ENCODE results near the gene ST6GAL1. TPM values are rescaled to one million over a fixed set of nuclear protein-coding genes. Genes with fewer than 3 reads are reported as not detected.
A peak's percentile ranks its signal among the peaks of the same experiment; 100 is the strongest.

ST6GAL1 gene
- polyA plus RNA-seq, 3 donors = 19.0 to 24.4 (median 20.5) TPM

GRCh38 chr3:186997473-186997939 lies 67.2 kb downstream of the ST6GAL1 start:
- no peak for DNase-seq
- Histone ChIP-seq H3K9me3 (replicated peaks in 1 of 2; ENCODE audit: control insufficient read depth in 1 of 2, insufficient read depth in 1 of 2, low read length in 2 of 2) (peaks cover 0 to 2% of the 10 kb centered on the region in 2 donors), H3K27me3 (ENCODE audit: control insufficient read depth in 2 of 2, insufficient read depth in 2 of 2, low read length in 2 of 2) (no peaks in the 10 kb centered on the region), H3K4me1 (ENCODE audit: control insufficient read depth in 1 of 2, insufficient read depth in 2 of 2, low read length in 2 of 2) (peaks cover 47 to 48% of the 10 kb centered on the region in 2 donors), H3K36me3 (replicated peaks in 1 of 2; ENCODE audit: control insufficient read depth in 1 of 2, insufficient read depth in 2 of 2, low read length in 2 of 2) (peaks cover 0 to 6% of the 10 kb centered on the region in 2 donors), H3K4me2 (replicated peaks; ENCODE audit: extremely low read depth, low read length, poor library complexity, severe bottlenecking) (no peak overlapping the region), H3K9ac (ENCODE audit: insufficient read depth, low read length, poor library complexity, severe bottlenecking) (no peak overlapping the region), H3K4me3 (replicated peaks in 1 of 3; ENCODE audit: low read depth in 2 of 3, low read length in 3 of 3) (no peak overlapping the region), H4K20me1 (ENCODE audit: insufficient read depth, low read length) (no peaks in the 10 kb centered on the region), H2AFZ (ENCODE audit: insufficient read depth, low read depth, low read length, poor library complexity, severe bottlenecking) (no peak overlapping the region), H3K79me2 (ENCODE audit: insufficient read depth, low read length) (peaks cover 5% of the 10 kb centered on the region), H3K27ac (ENCODE audit: low read depth in 1 of 2, low read length in 2 of 2) (peak overlapping the region; percentile 5 to 29)
- Mint-ChIP-seq H3K9me3 (peaks cover 0 to 8% (median under 1%) of the 10 kb centered on the region in 7 donors), H3K4me1 (peaks cover 46% of the 10 kb centered on the region), H3K27me3 (ENCODE audit: low read depth in 3 of 3) (no peaks in the 10 kb centered on the region), H3K36me3 (peaks cover 14 to 21% of the 10 kb centered on the region in 2 donors), H3K4me3 (no peak overlapping the region), H3K27ac (peak overlapping the region in 5 of 7 donors; percentile 45 to 69 (median 60))
- WGBS (ENCODE audit: insufficient coverage) = 84% methylated on average over 9 of the region's 10 CpGs
- intact Hi-C loops (cut with micrococcal nuclease) = no loop called here
- TF ChIP-seq CTCF (IDR thresholded peaks at IDR 0.05) = no peak

GRCh38 chr3:186998937-186999368 lies 68.6 kb downstream of the ST6GAL1 start:
- no peak overlapping the region for H3K4me2 ChIP-seq (replicated peaks; ENCODE audit: extremely low read depth, low read length, poor library complexity, severe bottlenecking)
- H3K36me3 ChIP-seq (replicated peaks in 1 of 2; ENCODE audit: control insufficient read depth in 1 of 2, insufficient read depth in 2 of 2, low read length in 2 of 2) = peaks cover 0 to 6% of the 10 kb centered on the region in 2 donors
- peaks cover 0 to 2% of the 10 kb centered on the region in 2 donors for H3K9me3 ChIP-seq (replicated peaks in 1 of 2; ENCODE audit: control insufficient read depth in 1 of 2, insufficient read depth in 1 of 2, low read length in 2 of 2)
- peaks cover 16 to 17% of the 10 kb centered on the region in 2 donors for H3K36me3 Mint-ChIP-seq
- intact Hi-C loops (cut with micrococcal nuclease) = no loop called here
- H3K4me1 Mint-ChIP-seq = peaks cover 43% of the 10 kb centered on the region
- H3K27me3 Mint-ChIP-seq (ENCODE audit: low read depth in 3 of 3) = no peaks in the 10 kb centered on the region
- H3K4me1 ChIP-seq (ENCODE audit: control insufficient read depth in 1 of 2, insufficient read depth in 2 of 2, low read length in 2 of 2) = peaks cover 40 to 44% of the 10 kb centered on the region in 2 donors
- no peak overlapping the region for H3K4me3 Mint-ChIP-seq
- no peaks in the 10 kb centered on the region for H3K27me3 ChIP-seq (ENCODE audit: control insufficient read depth in 2 of 2, insufficient read depth in 2 of 2, low read length in 2 of 2)
- TF ChIP-seq CTCF (IDR thresholded peaks at IDR 0.05) = no peak
- no peak overlapping the region for H2AFZ ChIP-seq (ENCODE audit: insufficient read depth, low read depth, low read length, poor library complexity, severe bottlenecking)
- no peak overlapping the region for H3K4me3 ChIP-seq (replicated peaks in 1 of 3; ENCODE audit: low read depth in 2 of 3, low read length in 3 of 3)
- no peaks in the 10 kb centered on the region for H4K20me1 ChIP-seq (ENCODE audit: insufficient read depth, low read length)
- WGBS (ENCODE audit: insufficient coverage) = 95% methylated on average over 5 of the region's 9 CpGs
- DNase-seq = no peak
- peaks cover 9% of the 10 kb centered on the region for H3K79me2 ChIP-seq (ENCODE audit: insufficient read depth, low read length)
- H3K27ac ChIP-seq (ENCODE audit: low read depth in 1 of 2, low read length in 2 of 2) = peak overlapping the region in 1 of 2 donors; percentile 56
- peak overlapping the region in 2 of 7 donors; percentile 35 to 60 for H3K27ac Mint-ChIP-seq
- H3K9me3 Mint-ChIP-seq = peaks cover 0 to 9% (median 2%) of the 10 kb centered on the region in 7 donors
- no peak overlapping the region for H3K9ac ChIP-seq (ENCODE audit: insufficient read depth, low read length, poor library complexity, severe bottlenecking)
